ENCODE results near the gene EVA1A.
"Not testable (repeated sequence)": the region's sequence is repeated elsewhere in the genome, so short reads cannot be mapped to it uniquely, and the experiment has no call there.

The EVA1A gene

GRCh38 chr2:75516378-75517360 is 44.1 kb downstream of the EVA1A start:
- DNase-seq, result no peak

- no peak for DNase-seq
Observed at GRCh38 chr2:75515584-75516368, 45.0 kb downstream of the EVA1A start.

- no peak for DNase-seq
Observed at GRCh38 chr2:75513616-75514170, 47.0 kb downstream of the EVA1A start.

GRCh38 chr2:75512455-75513212 is 48.1 kb downstream of the EVA1A start:
- no peak for DNase-seq

- DNase-seq, result no peak
Observed at GRCh38 chr2:75506101-75506697, 54.5 kb downstream of the EVA1A start.

GRCh38 chr2:75505012-75505411 is 55.7 kb downstream of the EVA1A start:
- DNase-seq, result no peak

GRCh38 chr2:75503048-75503607 is 57.6 kb downstream of the EVA1A start:
- DNase-seq, result no peak

GRCh38 chr2:75500633-75501032 is 60.1 kb downstream of the EVA1A start:
- DNase-seq, result no peak

- no peak for DNase-seq
Observed at GRCh38 chr2:75499534-75499933, 61.2 kb downstream of the EVA1A start.

GRCh38 chr2:75498907-75499306 is 61.8 kb downstream of the EVA1A start:
- no peak for DNase-seq

GRCh38 chr2:75497256-75497655 is 63.5 kb downstream of the EVA1A start:
- no peak for DNase-seq

- DNase-seq, result no peak
Observed at GRCh38 chr2:75495862-75496261, 64.9 kb downstream of the EVA1A start.

GRCh38 chr2:75494137-75494769 is 66.5 kb downstream of the EVA1A start:
- DNase-seq, result no peak

GRCh38 chr2:75493230-75493629 is 67.5 kb downstream of the EVA1A start:
- no peak for DNase-seq

- DNase-seq, result no peak
Observed at GRCh38 chr2:75491129-75491753, 69.5 kb downstream of the EVA1A start.

GRCh38 chr2:75489721-75490120 is 71.0 kb downstream of the EVA1A start:
- DNase-seq, result no peak

- no peak for DNase-seq
Observed at GRCh38 chr2:75488157-75488556, 72.6 kb downstream of the EVA1A start.

- not testable (repeated sequence) for DNase-seq
Observed at GRCh38 chr2:75486735-75487134, 74.0 kb downstream of the EVA1A start.

GRCh38 chr2:75484840-75485239 is 75.9 kb downstream of the EVA1A start:
- no peak for DNase-seq

- DNase-seq, result no peak
Observed at GRCh38 chr2:75483878-75484277, 76.9 kb downstream of the EVA1A start.

GRCh38 chr2:75482398-75482797 is 78.3 kb downstream of the EVA1A start:
- DNase-seq, result no peak

Measured in hematopoietic multipotent progenitor cell treated with erythropoietin and hydrocortisone succinate and interleukin-3 and kit ligand, for 6 days (in vitro differentiated cells).